Measurements from ENCODE around the gene DIAPH3. TPM values are rescaled to one million over a fixed set of nuclear protein-coding genes. Genes with fewer than 3 reads are reported as not detected.

Gene DIAPH3
- total and polyA plus RNA-seq, 2 of the 4 experiments (the other 2 are of a cell fraction), result 8.9 to 9.3 TPM

DNA sequence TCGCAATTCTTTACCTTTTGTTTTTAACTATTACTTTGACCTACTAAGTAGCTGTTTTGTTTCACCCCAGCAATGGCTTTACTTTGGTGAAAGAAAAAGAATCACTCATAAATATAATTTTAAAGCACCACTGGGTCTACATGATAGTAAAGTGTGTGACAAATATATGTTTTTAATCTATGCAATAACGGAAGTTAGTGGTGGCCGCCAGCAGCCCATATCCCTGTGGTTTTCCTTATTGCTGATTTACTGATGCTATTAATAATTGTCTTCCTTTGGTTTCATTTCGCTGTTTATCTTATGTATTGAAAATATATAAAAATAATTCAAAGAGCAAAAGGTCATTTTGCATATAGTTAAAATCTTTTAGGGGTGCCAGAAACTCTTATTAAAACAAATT, 491.3 kb downstream of the DIAPH3 start:
- Histone ChIP-seq H2AFZ (replicated peaks; ENCODE audit: low read length, poor library complexity) (no peak overlapping the region), H4K5ac (ENCODE audit: low read depth, low read length) (no peak overlapping the region), H4K8ac (ENCODE audit: low read depth in 2 of 2, low read length in 2 of 2) (no peak overlapping the region), H3K27me3 (ENCODE audit: control insufficient read depth, insufficient read depth, low read length) (no peaks in the 10 kb centered on the region), H3K4me3 (ENCODE audit: insufficient read depth, low read depth, low read length) (no peak overlapping the region), H2BK15ac (ENCODE audit: low read depth, low read length) (no peak overlapping the region), H2BK20ac (ENCODE audit: low read depth, low read length) (no peak overlapping the region), H3K23ac (ENCODE audit: low read depth, low read length) (no peak overlapping the region), H3K27ac (ENCODE audit: insufficient read depth, low read length) (no peak overlapping the region), H3K4me1 (ENCODE audit: control insufficient read depth, insufficient read depth, low read length) (peaks cover 3% of the 10 kb centered on the region), H2AK5ac (ENCODE audit: low read depth, low read length) (no peak overlapping the region), H2BK5ac (ENCODE audit: low read depth, low read length, poor library complexity, severe bottlenecking) (no peak overlapping the region), H2AK9ac (replicated peaks; ENCODE audit: low read depth, low read length, poor library complexity) (no peak overlapping the region), H3K9me1 (ENCODE audit: insufficient read depth, low read length) (peaks cover 5% of the 10 kb centered on the region), H3K79me1 (ENCODE audit: low read depth in 1 of 2, low read length in 2 of 2) (no peaks in the 10 kb centered on the region), H2BK120ac (ENCODE audit: low read depth, low read length) (no peak overlapping the region), H3K9me3 (ENCODE audit: control insufficient read depth, insufficient read depth, low read length) (no peaks in the 10 kb centered on the region), H3K4me2 (ENCODE audit: low read depth, low read length) (no peak overlapping the region), H3K4ac (ENCODE audit: low read depth, low read length) (no peak overlapping the region), H3K14ac (replicated peaks; ENCODE audit: low read depth, low read length) (no peak overlapping the region), H4K20me1 (ENCODE audit: insufficient read depth, low read length) (no peaks in the 10 kb centered on the region), H3K36me3 (ENCODE audit: control insufficient read depth, insufficient read depth, low read length) (no peaks in the 10 kb centered on the region), H3K9ac (ENCODE audit: low read depth, low read length) (no peak overlapping the region), H3K18ac (ENCODE audit: low read depth, low read length) (no peak overlapping the region), H3K56ac (ENCODE audit: extremely low read depth, insufficient read depth, low read length) (no peak overlapping the region), H4K91ac (ENCODE audit: insufficient read depth, low read depth, low read length) (no peak overlapping the region)
- dilution Hi-C loops (cut with HindIII; ENCODE audit: low sequenced_read_pairs, unreplicated experiment), result no loop called here
- ATAC-seq (ENCODE audit: low read depth) (no peak), DNase-seq (no peak)
- BruUV-seq (replicated peaks), result no TSS peak
- CTCF ChIA-PET, result interaction anchor here (1.1 kb wide), 1 partner anchor 8 kb away, joined by 3 read pairs; no protein-coding TSS in a partner anchor
- in situ Hi-C loops (cut with MboI; ENCODE audit: low sequenced_read_pairs), result no loop called here
- POLR2A ChIA-PET (ENCODE audit: unreplicated experiment), result no interaction called here
- intact Hi-C loops (cut with micrococcal nuclease), result no loop called here
- TF ChIP-seq RAD21 (IDR thresholded peaks at IDR 0.05; ENCODE audit: low read length) (no peak), RFX5 (IDR thresholded peaks at IDR 0.05; ENCODE audit: low read depth, low read length) (no peak), MXI1 (IDR thresholded peaks at IDR 0.05; ENCODE audit: borderline replicate concordance, low read depth, low read length) (no peak), SMC3 (IDR thresholded peaks at IDR 0.05; ENCODE audit: low read depth, low read length) (no peak), CEBPB (IDR thresholded peaks at IDR 0.05; ENCODE audit: low read depth, low read length) (no peak), MAZ (IDR thresholded peaks at IDR 0.05; ENCODE audit: borderline replicate concordance, low read depth, low read length) (no peak), CHD1 (IDR thresholded peaks at IDR 0.05; ENCODE audit: low read depth, low read length) (no peak), NFE2L2 (IDR thresholded peaks at IDR 0.05; ENCODE audit: low read depth, low read length) (no peak), RCOR1 (IDR thresholded peaks at IDR 0.05; ENCODE audit: insufficient replicate concordance, low read length) (no peak), POLR2A (IDR thresholded peaks at IDR 0.05; ENCODE audit: low read depth, low read length) (no peak), MAFK (IDR thresholded peaks at IDR 0.05; ENCODE audit: low read depth, low read length) (no peak), BHLHE40 (IDR thresholded peaks at IDR 0.05; ENCODE audit: low read depth, low read length) (no peak)
- TF ChIP-seq, protein P1, sequence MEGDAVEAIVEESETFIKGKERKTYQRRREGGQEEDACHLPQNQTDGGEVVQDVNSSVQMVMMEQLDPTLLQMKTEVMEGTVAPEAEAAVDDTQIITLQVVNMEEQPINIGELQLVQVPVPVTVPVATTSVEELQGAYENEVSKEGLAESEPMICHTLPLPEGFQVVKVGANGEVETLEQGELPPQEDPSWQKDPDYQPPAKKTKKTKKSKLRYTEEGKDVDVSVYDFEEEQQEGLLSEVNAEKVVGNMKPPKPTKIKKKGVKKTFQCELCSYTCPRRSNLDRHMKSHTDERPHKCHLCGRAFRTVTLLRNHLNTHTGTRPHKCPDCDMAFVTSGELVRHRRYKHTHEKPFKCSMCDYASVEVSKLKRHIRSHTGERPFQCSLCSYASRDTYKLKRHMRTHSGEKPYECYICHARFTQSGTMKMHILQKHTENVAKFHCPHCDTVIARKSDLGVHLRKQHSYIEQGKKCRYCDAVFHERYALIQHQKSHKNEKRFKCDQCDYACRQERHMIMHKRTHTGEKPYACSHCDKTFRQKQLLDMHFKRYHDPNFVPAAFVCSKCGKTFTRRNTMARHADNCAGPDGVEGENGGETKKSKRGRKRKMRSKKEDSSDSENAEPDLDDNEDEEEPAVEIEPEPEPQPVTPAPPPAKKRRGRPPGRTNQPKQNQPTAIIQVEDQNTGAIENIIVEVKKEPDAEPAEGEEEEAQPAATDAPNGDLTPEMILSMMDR (conservative IDR thresholded peaks at IDR 0.05; ENCODE audit: low read depth, low read length), result no peak
- TF ChIP-seq, protein P2, sequence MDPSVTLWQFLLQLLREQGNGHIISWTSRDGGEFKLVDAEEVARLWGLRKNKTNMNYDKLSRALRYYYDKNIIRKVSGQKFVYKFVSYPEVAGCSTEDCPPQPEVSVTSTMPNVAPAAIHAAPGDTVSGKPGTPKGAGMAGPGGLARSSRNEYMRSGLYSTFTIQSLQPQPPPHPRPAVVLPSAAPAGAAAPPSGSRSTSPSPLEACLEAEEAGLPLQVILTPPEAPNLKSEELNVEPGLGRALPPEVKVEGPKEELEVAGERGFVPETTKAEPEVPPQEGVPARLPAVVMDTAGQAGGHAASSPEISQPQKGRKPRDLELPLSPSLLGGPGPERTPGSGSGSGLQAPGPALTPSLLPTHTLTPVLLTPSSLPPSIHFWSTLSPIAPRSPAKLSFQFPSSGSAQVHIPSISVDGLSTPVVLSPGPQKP (IDR thresholded peaks at IDR 0.05; ENCODE audit: borderline replicate concordance, low read depth, low read length), result no peak
- no CpG with 5 or more reads among the region's 4 CpGs for WGBS, 2 experiments (ENCODE audit: extremely low coverage in 2 of 2, insufficient read length in 1 of 2)
